Measurements from ENCODE around the gene LMX1B. TPM values are rescaled to one million over a fixed set of nuclear protein-coding genes. Genes with fewer than 3 reads are reported as not detected.

LMX1B gene
- total RNA-seq, 1 experiment from 2014 or later, result 2.6 TPM

GRCh38 chr9:126735482-126735881 is 121.8 kb downstream of the LMX1B start:
- in situ Hi-C loops (cut with HindIII; ENCODE audit: low pct_unique_long_range_greater_than_20kb, low sequenced_read_pairs) (no loop called here), intact Hi-C loops (cut with micrococcal nuclease; ENCODE audit: unreplicated experiment) (no loop called here)
- Histone ChIP-seq H3K27me3 (ENCODE audit: control insufficient read depth, insufficient read depth, low read length) (peaks cover 2% of the 10 kb centered on the region), H3K36me3 (ENCODE audit: control insufficient read depth, insufficient read depth, low read length) (no peaks in the 10 kb centered on the region; the same call in 1 of the 2 replicates), H3K9me3 (ENCODE audit: control insufficient read depth, insufficient read depth, low read depth, low read length) (no peaks in the 10 kb centered on the region; the same call in 1 of the 2 replicates), H3K4me1 (ENCODE audit: control insufficient read depth, insufficient read depth, low read length) (no peaks in the 10 kb centered on the region), H3K4me3 (ENCODE audit: low read depth in 2 of 2, low read length in 2 of 2) (no peak overlapping the region), H3K27ac (ENCODE audit: low read length) (no peak overlapping the region)
- CTCF ChIA-PET, result interaction anchor here (0.6 kb wide), 1 partner anchor 216 kb away, joined by 3 read pairs; no protein-coding TSS in a partner anchor
- POLR2A ChIA-PET, result no interaction called here
- TF ChIP-seq POLR2AphosphoS5 (IDR thresholded peaks at IDR 0.05; ENCODE audit: low read depth, low read length) (no peak), CTCF (IDR thresholded peaks at IDR 0.05) (no peak), SIN3A (IDR thresholded peaks at IDR 0.05; ENCODE audit: borderline replicate concordance, insufficient read depth, low read depth, low read length) (no peak), REST (IDR thresholded peaks at IDR 0.05; ENCODE audit: insufficient read depth in 1 of 2, low read depth in 2 of 2, low read length in 1 of 2) (no peak), TCF7L2 (IDR thresholded peaks at IDR 0.05; ENCODE audit: low read depth, low read length) (no peak)
- DNase-seq (ENCODE audit: low read depth, low spot score) (no peak), ATAC-seq (no peak)
- BruUV-seq (replicated peaks), result no TSS peak

- no peak overlapping the region for H3K27ac ChIP-seq (ENCODE audit: low read length)
- no peak overlapping the region for H3K4me3 ChIP-seq (ENCODE audit: low read depth in 2 of 2, low read length in 2 of 2)
- ATAC-seq (no peak), DNase-seq (ENCODE audit: low read depth, low spot score) (no peak)
- H3K4me1 ChIP-seq (ENCODE audit: control insufficient read depth, insufficient read depth, low read length), result no peaks in the 10 kb centered on the region
- intact Hi-C loops (cut with micrococcal nuclease; ENCODE audit: unreplicated experiment), result no loop called here
- ChIA-PET CTCF (no interaction called here), POLR2A (no interaction called here)
- peaks cover 2% of the 10 kb centered on the region for H3K27me3 ChIP-seq (ENCODE audit: control insufficient read depth, insufficient read depth, low read length)
- no peaks in the 10 kb centered on the region; the same call in 1 of the 2 replicates for H3K9me3 ChIP-seq (ENCODE audit: control insufficient read depth, insufficient read depth, low read depth, low read length)
- in situ Hi-C loops (cut with HindIII; ENCODE audit: low pct_unique_long_range_greater_than_20kb, low sequenced_read_pairs), result no loop called here
- H3K36me3 ChIP-seq (ENCODE audit: control insufficient read depth, insufficient read depth, low read length), result no peaks in the 10 kb centered on the region; the same call in 1 of the 2 replicates
- no peak for TF ChIP-seq CTCF (IDR thresholded peaks at IDR 0.05)
- no peak for TF ChIP-seq TCF7L2 (IDR thresholded peaks at IDR 0.05; ENCODE audit: low read depth, low read length)
- TF ChIP-seq POLR2AphosphoS5 (IDR thresholded peaks at IDR 0.05; ENCODE audit: low read depth, low read length), result no peak
- no peak for TF ChIP-seq REST (IDR thresholded peaks at IDR 0.05; ENCODE audit: insufficient read depth in 1 of 2, low read depth in 2 of 2, low read length in 1 of 2)
- TF ChIP-seq SIN3A (IDR thresholded peaks at IDR 0.05; ENCODE audit: borderline replicate concordance, insufficient read depth, low read depth, low read length), result no peak
- no TSS peak for BruUV-seq (replicated peaks)
Observed at GRCh38 chr9:126738553-126738952, 124.8 kb downstream of the LMX1B start.
